ENCODE measurements around the gene GRM3. TPM values are rescaled to one million over a fixed set of nuclear protein-coding genes. Genes with fewer than 3 reads are reported as not detected.

The GRM3 gene
- total RNA-seq, 6 experiments from 2014 or later, result not detected

DNA sequence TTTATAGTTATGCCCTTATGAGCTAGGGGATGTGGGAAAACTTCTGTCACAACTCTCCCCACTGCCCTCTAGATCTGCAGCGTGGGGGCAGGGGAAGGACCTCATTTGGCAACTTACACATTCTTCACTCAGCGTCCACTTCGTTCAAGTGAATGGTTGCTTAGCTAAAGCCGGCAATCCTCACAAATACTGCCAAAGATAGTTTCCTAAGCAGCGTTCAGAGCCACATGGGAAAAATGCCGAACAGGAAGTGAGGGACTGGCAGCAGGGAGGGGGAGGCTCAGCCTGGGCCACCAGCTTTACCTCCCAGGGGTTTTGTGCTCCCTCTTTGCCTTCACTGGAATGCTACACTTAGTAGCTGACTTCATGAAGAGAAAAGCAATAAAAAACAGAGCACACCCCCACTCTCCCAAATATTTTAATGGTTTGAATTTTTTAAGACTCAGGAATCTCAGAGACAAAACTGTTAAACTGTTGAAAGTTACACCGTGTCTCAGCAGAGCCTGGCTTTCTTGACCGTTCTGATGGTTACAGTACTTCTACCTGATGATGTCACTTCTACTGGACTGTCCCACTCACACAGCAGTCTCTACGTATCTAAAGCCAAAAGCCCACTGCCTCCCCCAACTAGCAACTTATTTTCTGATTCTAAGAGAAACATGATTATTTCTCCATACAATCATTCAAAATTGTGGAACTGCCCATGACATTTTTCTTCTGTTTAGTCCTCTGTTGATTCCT is 10.4 kb downstream of the GRM3 start:
- no peaks in the 10 kb centered on the region for H3K4me1 Mint-ChIP-seq (ENCODE audit: low read depth)
- H3K36me3 Mint-ChIP-seq (ENCODE audit: low read depth), result no peaks in the 10 kb centered on the region; the same call in 1 of the 2 replicates
- no peak overlapping the region for H3K27ac Mint-ChIP-seq
- H3K27me3 Mint-ChIP-seq (ENCODE audit: insufficient read depth), result no peaks in the 10 kb centered on the region; the same call in 1 of the 2 replicates
- no peak for DNase-seq
- peaks cover 42% of the 10 kb centered on the region for H3K9me3 Mint-ChIP-seq
- no peak overlapping the region for H3K4me3 Mint-ChIP-seq
- TF ChIP-seq, protein P1, sequence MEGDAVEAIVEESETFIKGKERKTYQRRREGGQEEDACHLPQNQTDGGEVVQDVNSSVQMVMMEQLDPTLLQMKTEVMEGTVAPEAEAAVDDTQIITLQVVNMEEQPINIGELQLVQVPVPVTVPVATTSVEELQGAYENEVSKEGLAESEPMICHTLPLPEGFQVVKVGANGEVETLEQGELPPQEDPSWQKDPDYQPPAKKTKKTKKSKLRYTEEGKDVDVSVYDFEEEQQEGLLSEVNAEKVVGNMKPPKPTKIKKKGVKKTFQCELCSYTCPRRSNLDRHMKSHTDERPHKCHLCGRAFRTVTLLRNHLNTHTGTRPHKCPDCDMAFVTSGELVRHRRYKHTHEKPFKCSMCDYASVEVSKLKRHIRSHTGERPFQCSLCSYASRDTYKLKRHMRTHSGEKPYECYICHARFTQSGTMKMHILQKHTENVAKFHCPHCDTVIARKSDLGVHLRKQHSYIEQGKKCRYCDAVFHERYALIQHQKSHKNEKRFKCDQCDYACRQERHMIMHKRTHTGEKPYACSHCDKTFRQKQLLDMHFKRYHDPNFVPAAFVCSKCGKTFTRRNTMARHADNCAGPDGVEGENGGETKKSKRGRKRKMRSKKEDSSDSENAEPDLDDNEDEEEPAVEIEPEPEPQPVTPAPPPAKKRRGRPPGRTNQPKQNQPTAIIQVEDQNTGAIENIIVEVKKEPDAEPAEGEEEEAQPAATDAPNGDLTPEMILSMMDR (IDR thresholded peaks at IDR 0.05), result no peak

DNA sequence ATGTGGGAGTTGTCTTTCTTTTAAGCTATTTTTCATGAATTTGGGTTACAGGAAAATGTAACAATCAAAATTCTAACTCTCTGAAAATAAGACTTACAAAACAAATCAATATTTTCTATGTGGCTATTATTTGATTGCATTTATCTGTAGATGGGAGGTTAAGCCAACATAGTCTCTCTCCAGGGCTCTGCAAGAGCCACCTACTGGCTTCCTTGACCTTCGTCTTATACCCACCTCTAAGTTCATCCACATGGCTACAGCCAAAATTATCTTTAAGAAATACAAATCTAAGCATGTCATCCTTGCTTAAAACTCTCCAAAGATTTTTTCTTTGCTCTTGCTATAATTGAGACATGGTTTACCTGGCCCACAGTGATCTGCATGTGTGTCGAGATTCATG is 14.2 kb downstream of the GRM3 start:
- H3K36me3 Mint-ChIP-seq (ENCODE audit: low read depth), result no peaks in the 10 kb centered on the region
- no peaks in the 10 kb centered on the region for H3K4me1 Mint-ChIP-seq (ENCODE audit: low read depth)
- H3K27me3 Mint-ChIP-seq (ENCODE audit: insufficient read depth), result no peaks in the 10 kb centered on the region; the same call in 1 of the 2 replicates
- no peak overlapping the region for H3K4me3 Mint-ChIP-seq
- H3K27ac Mint-ChIP-seq, result no peak overlapping the region
- peaks cover 35% of the 10 kb centered on the region for H3K9me3 Mint-ChIP-seq
- DNase-seq, result no peak
- TF ChIP-seq, protein P1 (IDR thresholded peaks at IDR 0.05), result no peak

DNA sequence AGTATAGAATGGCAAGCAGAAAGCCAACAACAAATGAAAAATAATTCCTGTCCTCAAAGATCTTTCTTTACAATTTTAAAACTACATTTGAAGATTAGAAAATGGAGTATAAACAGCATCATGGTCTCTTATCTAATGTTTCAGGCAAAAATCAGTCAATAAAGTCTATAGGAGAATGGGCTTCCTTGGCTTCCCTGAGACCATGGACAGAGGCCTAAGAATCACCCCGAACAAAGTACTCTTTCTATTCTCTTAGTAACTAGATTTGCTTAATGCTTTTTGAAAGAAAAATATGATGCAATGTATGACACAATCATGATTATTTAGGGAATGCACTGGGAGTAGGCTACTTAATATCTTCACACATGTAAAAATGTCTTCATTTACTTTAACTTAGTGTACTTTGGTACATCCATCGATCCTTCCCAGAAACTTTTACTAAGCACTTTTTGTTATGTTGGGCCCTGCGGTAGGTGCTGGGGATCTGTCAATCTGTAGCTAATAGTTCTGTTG is 17.3 kb downstream of the GRM3 start:
- Mint-ChIP-seq H3K36me3 (ENCODE audit: low read depth) (no peaks in the 10 kb centered on the region), H3K4me1 (ENCODE audit: low read depth) (no peaks in the 10 kb centered on the region), H3K4me3 (no peak overlapping the region), H3K9me3 (peaks cover 49% of the 10 kb centered on the region), H3K27me3 (ENCODE audit: insufficient read depth) (no peaks in the 10 kb centered on the region; the same call in 1 of the 2 replicates), H3K27ac (no peak overlapping the region)
- no peak for DNase-seq
- TF ChIP-seq, protein P1 (IDR thresholded peaks at IDR 0.05), result no peak

DNA sequence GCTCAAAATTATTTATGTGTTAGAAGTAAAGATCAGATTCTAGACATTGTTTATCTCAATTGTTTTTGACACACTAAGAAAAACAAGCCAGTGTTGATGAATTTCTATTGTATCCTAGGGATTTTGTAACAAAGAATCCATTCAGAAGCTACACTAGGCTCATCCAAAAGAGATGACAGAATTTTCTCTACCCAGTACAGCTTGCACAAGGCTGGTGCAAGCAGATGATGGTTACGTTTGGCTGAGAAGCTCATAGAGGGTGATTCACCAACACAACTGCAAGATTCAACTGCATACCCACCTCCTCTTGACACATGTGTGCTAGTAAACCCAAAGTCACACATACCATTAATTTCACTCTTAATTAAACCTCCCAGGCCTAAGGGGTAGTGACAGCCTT is 20.8 kb downstream of the GRM3 start:
- TF ChIP-seq, protein P1 (IDR thresholded peaks at IDR 0.05), result no peak
- no peak for DNase-seq
- no peaks in the 10 kb centered on the region for H3K36me3 Mint-ChIP-seq (ENCODE audit: low read depth)
- H3K4me3 Mint-ChIP-seq, result no peak overlapping the region
- peaks cover 39% of the 10 kb centered on the region for H3K9me3 Mint-ChIP-seq
- no peaks in the 10 kb centered on the region for H3K27me3 Mint-ChIP-seq (ENCODE audit: insufficient read depth)
- no peaks in the 10 kb centered on the region for H3K4me1 Mint-ChIP-seq (ENCODE audit: low read depth)
- no peak overlapping the region for H3K27ac Mint-ChIP-seq

DNA sequence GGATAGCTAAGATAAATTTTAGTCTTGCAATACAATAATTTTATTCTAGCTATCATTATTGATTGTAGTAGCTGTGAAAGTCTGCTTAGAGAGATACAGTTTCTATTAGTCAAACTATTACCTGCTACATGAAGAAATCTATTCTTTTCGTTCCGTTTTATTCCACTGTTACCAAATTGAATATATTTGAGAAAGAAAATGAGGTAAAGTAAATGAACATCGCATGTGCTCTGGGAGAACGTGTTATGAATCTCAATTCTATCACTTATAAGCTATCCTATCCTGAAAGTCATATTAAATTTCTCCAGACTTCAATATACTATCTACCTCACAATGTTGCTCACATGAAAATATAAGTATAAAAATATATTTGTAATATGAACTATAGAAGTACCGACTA is 21.3 kb downstream of the GRM3 start:
- Mint-ChIP-seq H3K27me3 (ENCODE audit: insufficient read depth) (no peaks in the 10 kb centered on the region), H3K9me3 (peaks cover 44% of the 10 kb centered on the region), H3K27ac (no peak overlapping the region), H3K36me3 (ENCODE audit: low read depth) (no peaks in the 10 kb centered on the region), H3K4me1 (ENCODE audit: low read depth) (no peaks in the 10 kb centered on the region), H3K4me3 (no peak overlapping the region)
- TF ChIP-seq, protein P1 (IDR thresholded peaks at IDR 0.05), result no peak
- DNase-seq, result no peak

Data from HFFc6 (cell line).